ENCODE data around the gene ZNF547. TPM values are rescaled to one million over a fixed set of nuclear protein-coding genes. Genes with fewer than 3 reads are reported as not detected.
"Not testable (repeated sequence)": the region's sequence is repeated elsewhere in the genome, so short reads cannot be mapped to it uniquely, and the experiment has no call there.

ZNF547 gene
- total RNA-seq, 1 donor from 2014 or later: 2.3 TPM

DNA sequence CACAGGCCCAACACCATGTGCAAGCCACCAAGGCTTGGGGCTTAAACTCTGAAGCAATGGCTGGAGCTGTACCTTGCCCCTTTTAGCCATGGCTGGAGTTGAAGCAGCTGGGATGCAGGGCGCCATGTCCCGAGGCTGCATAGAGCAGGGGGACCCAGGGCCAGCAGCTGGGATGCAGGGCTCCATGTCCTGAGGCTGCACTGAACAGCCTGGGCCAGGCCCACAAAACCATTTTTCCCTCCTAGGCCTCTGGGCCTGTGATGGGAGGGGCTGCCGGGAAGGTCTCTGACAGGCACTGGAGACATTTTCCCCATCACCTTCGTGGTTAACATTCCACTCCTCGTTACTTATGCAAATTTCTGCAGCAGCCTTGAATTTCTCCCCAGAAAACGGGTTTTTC, 10.8 kb downstream of the ZNF547 start:
- DNase-seq (ENCODE audit: extremely low read depth, low read depth, low spot score): no peak

DNA sequence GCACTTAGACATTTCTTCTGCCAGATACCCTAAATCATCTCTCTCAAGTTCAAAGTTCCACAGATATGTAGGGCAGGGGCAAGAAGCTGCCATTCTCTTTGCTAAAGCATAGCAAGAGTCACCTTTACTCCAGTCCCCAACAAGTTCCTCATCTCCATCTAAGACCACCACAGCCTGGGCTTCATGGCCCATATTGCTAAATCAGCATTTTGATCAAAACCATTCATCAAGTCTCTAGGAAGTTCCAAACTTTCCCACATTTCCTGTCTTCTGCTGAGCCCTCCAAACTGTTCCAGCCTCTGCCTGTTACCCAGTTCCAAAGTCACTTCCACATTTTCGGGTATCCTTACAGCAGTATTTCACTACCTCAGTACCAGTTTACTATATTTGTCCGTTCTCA, 11.3 kb downstream of the ZNF547 start:
- DNase-seq (ENCODE audit: extremely low read depth, low read depth, low spot score): not testable (repeated sequence)

DNA sequence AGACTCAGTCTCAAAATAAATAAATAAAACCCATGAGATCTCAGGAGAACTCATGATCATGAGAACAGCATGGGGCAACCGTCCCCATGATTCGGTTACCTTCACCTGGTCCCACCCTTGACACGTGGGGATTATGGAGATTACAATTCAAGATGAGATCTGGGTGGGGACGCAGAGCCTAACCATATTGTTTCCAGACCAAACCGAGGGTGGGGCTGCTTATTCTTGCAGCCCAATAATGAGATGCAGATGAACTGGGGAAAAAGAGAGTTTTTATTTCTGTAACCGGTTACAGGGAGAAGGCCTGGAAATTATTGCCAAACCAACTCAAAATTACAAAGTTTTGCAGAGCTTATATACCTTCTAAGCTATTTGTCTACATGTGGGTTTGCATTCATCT, 12.8 kb downstream of the ZNF547 start:
- DNase-seq (ENCODE audit: extremely low read depth, low read depth, low spot score): no peak

- DNase-seq (ENCODE audit: extremely low read depth, low read depth, low spot score): no peak
Observed at GRCh38 chr19:57377498-57378146, 14.3 kb downstream of the ZNF547 start.

- no peak for DNase-seq (ENCODE audit: extremely low read depth, low read depth, low spot score)
Observed at GRCh38 chr19:57380923-57381322, 17.6 kb downstream of the ZNF547 start.

- DNase-seq (ENCODE audit: extremely low read depth, low read depth, low spot score): no peak
Observed at GRCh38 chr19:57382806-57383488, 19.6 kb downstream of the ZNF547 start.

DNA sequence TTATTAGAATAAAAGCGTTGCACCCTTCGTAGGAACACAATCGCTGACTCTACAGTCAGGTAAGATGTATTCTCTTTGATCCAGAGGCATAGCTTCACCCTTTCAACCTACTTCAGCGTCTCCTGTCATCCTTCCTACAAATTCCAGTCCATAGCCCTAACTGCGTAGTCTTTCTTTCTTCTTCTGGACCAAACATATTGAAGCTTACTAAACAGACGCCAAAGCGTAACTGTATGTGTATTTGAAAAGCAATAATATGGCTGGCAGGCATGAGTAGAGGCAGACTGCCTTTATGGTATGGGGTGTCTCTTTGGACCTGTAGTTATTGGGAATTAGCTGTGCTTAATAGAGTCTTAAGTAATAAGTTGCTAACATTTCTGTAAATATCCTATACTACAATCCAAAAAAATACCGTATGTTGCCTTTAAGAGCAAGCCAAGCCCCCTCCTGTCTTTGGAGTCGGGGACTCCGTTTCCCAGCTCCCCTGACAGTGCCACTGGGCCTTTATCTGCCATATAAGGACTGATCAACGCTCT, 25.9 kb downstream of the ZNF547 start:
- no peak for DNase-seq (ENCODE audit: extremely low read depth, low read depth, low spot score)

DNA sequence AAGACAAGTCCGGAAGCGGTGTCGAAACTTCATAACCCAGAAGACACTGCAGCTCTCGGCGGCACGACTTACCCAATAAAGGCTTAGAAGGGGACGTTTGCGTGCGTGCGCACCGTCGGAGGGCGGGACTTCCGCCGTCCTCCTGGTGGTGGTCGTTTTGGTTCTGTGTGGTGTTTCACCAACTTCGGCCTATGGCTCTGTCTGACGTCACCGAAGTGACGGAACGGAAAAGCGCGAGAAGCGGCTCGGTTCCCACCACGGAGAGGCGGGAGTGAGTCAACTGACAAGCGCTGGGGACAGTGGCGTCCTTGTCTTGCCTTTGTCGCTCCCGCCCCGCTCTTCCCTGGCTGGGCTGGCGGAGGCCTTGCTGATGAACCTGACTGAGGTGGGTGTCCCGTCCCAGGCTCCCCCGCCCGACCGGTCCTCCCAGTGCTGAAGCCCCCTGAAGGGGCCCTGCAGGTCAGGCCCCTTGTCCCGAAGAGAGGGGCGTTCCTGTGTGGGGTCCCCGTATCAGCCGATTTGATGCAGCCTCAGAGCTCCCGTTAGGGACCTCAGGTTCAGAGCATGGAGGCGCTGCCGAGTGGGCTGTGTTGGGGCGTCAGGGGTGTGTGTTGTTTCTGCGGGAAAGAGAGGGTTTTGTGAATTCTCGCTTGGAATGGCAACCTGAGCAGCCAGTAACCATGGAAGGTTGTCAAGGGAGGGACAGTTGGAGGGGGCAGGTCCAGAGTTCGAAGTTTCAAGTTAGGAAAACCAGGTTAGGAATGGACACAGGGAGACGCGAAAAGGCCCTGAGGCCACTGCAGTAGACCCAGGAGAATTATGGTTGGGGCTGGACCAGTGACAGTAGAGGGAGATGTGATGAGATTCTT, 26.6 kb downstream of the ZNF547 start, which contains the start of gene ZNF548:
TSS of gene ZNF548 (plus strand) at position 125 of the 869 bp plus-strand sequence. CDS start at position 371, 246 bp downstream.
- peak; percentile 98 for DNase-seq (ENCODE audit: extremely low read depth, low read depth, low spot score)

DNA sequence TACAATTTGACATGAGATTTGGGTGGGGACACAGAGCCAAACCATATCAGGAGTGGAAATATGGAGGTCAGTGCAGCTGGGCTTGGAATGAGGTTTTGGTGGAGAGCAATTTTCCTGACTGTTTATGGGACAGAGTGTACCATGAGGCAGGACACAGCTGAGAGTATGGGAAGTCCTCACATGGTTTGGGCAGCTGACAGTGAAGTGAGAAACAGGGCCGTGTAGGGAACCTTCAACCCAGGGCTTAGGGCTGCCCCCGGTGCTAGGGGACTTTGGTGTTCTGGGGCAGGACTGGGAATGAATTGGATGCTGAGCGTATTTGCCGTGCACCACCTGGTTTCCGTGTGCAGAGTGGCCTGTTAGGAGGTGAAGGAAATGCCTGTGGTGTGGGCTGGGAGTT, 32.4 kb downstream of the ZNF547 start:
- DNase-seq (ENCODE audit: extremely low read depth, low read depth, low spot score): no peak

GRCh38 chr19:57398868-57399267, 35.5 kb downstream of the ZNF547 start:
- DNase-seq (ENCODE audit: extremely low read depth, low read depth, low spot score): no peak

GRCh38 chr19:57403737-57404563, 40.6 kb downstream of the ZNF547 start:
- no peak for DNase-seq (ENCODE audit: extremely low read depth, low read depth, low spot score)

GRCh38 chr19:57406516-57407123, 43.3 kb downstream of the ZNF547 start:
- DNase-seq (ENCODE audit: extremely low read depth, low read depth, low spot score): no peak

GRCh38 chr19:57410877-57411671, 47.7 kb downstream of the ZNF547 start, which contains the start of gene ZNF17:
TSS of gene ZNF17 (plus strand) at chr19:57411161. CDS start at chr19:57413616, 2,455 bp downstream.
- DNase-seq (ENCODE audit: extremely low read depth, low read depth, low spot score): peak; percentile 70

DNA sequence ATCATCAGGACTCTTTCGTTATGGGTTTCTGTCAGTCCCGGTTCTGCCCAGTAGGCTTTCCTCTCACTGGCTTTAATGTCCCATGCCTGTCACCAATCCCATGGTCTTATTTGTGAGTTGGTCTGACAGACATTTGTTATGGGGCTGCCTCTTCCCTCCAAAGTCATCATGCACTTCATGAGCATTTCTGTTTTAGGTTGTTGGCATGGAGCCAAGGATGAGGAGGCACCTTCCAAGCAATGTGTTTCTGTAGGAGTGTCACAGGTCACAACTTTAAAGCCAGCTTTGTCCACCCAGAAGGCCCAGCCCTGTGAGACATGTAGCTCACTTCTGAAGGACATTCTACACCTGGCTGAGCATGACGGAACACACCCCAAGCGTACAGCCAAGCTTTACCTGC, 56.1 kb downstream of the ZNF547 start:
- DNase-seq (ENCODE audit: extremely low read depth, low read depth, low spot score): no peak

- DNase-seq (ENCODE audit: extremely low read depth, low read depth, low spot score): no peak
Observed at GRCh38 chr19:57421037-57421436, 57.7 kb downstream of the ZNF547 start.

Measured in glomerular endothelial cell (primary cell).